Spleen (tissue), 11 donors: Measurements from ENCODE around the gene IFI35. TPM values are rescaled to one million over a fixed set of nuclear protein-coding genes. Genes with fewer than 3 reads are reported as not detected.

Experiments used
- DNase-seq: peaks from one replicate; pipeline ENCODE4 v3.0.0-alpha.2; 2020
- H3K27ac ChIP-seq, 8 donors: fragments of 200-600 bp; sonication (generic) in 7 of 8; 1 replicate in 4 of 8; 2 replicates in 4 of 8; pipeline versions ENCODE4 v1.5.0 to v1.8.0; 2016 to 2021; ENCODE audit warnings: inconsistent platforms in 4 of 8, mild to moderate bottlenecking in 4 of 8, moderate library complexity in 1 of 8
- H3K27me3 ChIP-seq, 7 donors: fragments of 200-600 bp; sonication (generic) in 6 of 7; replicated peaks in 1 of 7; 1 replicate in 4 of 7; 2 replicates in 3 of 7; pipeline versions ENCODE4 v1.5.0 to v1.8.0; 2016 to 2021; ENCODE audit warnings: inconsistent platforms in 3 of 7, mild to moderate bottlenecking in 1 of 7
- H3K36me3 ChIP-seq, 6 donors: fragments of 200-600 bp; sonication (generic) in 5 of 6; 1 replicate in 4 of 6; 2 replicates in 2 of 6; pipeline versions ENCODE4 v1.5.0 to v1.8.0; 2016 to 2021; ENCODE audit warnings: inconsistent platforms in 2 of 6
- H3K4me1 ChIP-seq, 6 donors: fragments of 200-600 bp; sonication (generic) in 5 of 6; 1 replicate in 3 of 6; 2 replicates in 3 of 6; pipeline versions ENCODE4 v1.5.0 to v1.8.0; 2016 to 2021; ENCODE audit warnings: inconsistent platforms in 3 of 6
- H3K4me3 ChIP-seq, 8 donors: fragments of 200-600 bp; sonication (generic) in 7 of 8; 1 replicate in 4 of 8; 2 replicates in 4 of 8; pipeline versions ENCODE4 v1.5.0 to v1.8.0; 2016 to 2021; ENCODE audit warnings: inconsistent platforms in 4 of 8, mild to moderate bottlenecking in 4 of 8, moderate library complexity in 2 of 8
- H3K9me3 ChIP-seq, 8 donors: fragments of 200-600 bp; sonication (generic) in 7 of 8; 1 replicate in 4 of 8; 2 replicates in 4 of 8; pipeline versions ENCODE4 v1.5.0 to v1.8.0; 2016 to 2021; ENCODE audit warnings: inconsistent platforms in 4 of 8
- POLR2A ChIP-seq, 3 donors: fragments of 450-650 bp; IDR thresholded peaks; one replicate each; pipeline ENCODE4 v1.5.1; 2017; ENCODE audit warnings: antibody characterized with exemption in 3 of 3, mild to moderate bottlenecking in 1 of 3
- POLR2AphosphoS5 ChIP-seq, 3 donors: sonication (generic); formaldehyde crosslinking; IDR thresholded peaks; one replicate each; pipeline ENCODE4 v1.5.1; 2017; ENCODE audit warnings: antibody characterized with exemption in 3 of 3
- WGBS, 5 donors: extraction: QIAGEN DNeasy Blood & Tissue Kit in 3 of 5; methylation state at CpG; one replicate each; pipeline versions ENCODE4 v1.1.5 to v1.1.7; 2013 to 2018; 5-methylcytosine and 5-hydroxymethylcytosine counted together
- intact Hi-C: fragments of 100-400 bp; cut with DNase I; formaldehyde crosslinking; loops from one replicate; pipeline ENCODE4 v1.15.0; 2023; ENCODE audit warnings: low total_unique reads
- polyA plus RNA-seq, 3 donors: library from polyadenylated mRNA; stranded (reverse); fragments of 200-250 nt; gene quantifications; one replicate each; pipeline ENCODE4 v1.2.1, GENCODE V29; 2013
- total RNA-seq, 7 donors: library from RNA; depleted of rRNA in 3 of 7; stranded (reverse); fragments of >200 nt in 3 of 7; fragmentation: NEBNext Ultra II Directional in 4 of 7; extraction: Animal tissue kit (Norgen Biotek cat#: 25700) in 4 of 7; gene quantifications; one replicate each; pipeline versions ENCODE4 v1.1.0 to v1.2.1, GENCODE V29; 2016 to 2021
- TF ChIP-seq, protein P1 (sequence below), 11 experiments: fragments of 200-600 bp in 7 of 11; fragments of 450-650 bp in 4 of 11; sonication (generic) in 4 of 11; IDR thresholded peaks in 8 of 11; conservative IDR thresholded peaks in 3 of 11; 1 replicate in 7 of 11; 2 replicates in 4 of 11; pipeline versions ENCODE4 v1.4.0 to v1.8.0; 2016 to 2021; ENCODE audit warnings: antibody characterized with exemption in 11 of 11, inconsistent platforms in 4 of 11, mild to moderate bottlenecking in 1 of 11
- donor health status: healthy with polysubstance abuse.
- donor health status: DM: no; HTN: no; CAD: no; lungs with moderate emphysema.
- donor health status: DM: no; HTN: no; CAD: no.
- donor health status: Bipolar disorder and iron deficiency.
- donor health status: healthy.
- donor health status: DM: no; HTN: no; CAD: no.
- donor health status: DM: yes; HTN: yes; CAD: no.

IFI35 gene
- total and polyA plus RNA-seq, 10 donors: 38.0 to 64.8 (median 49.9) TPM

DNA sequence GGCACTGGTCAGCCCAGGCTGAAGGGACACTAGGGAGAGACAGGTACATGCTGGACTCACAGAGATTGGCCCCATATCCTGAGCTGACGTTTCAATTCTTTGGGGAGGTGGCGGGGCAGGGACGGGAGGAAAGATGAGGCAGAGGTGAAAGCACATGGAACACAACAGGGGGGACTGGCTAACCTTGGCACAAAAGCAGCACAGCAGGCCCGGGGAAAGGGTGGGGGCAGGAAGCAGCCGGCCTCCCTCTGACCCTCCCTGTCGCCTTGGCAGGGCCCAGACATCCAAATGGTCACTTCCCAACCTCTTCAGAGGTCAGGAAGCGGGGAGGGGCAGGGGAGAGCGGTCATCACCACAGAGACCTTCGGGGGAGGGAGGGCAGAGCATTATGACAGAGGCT lies 9.0 kb downstream of the IFI35 start:
- peak; percentile 87 to 90 (median 90) for TF ChIP-seq POLR2AphosphoS5 (IDR thresholded peaks at IDR 0.05)
- TF ChIP-seq, protein P1, sequence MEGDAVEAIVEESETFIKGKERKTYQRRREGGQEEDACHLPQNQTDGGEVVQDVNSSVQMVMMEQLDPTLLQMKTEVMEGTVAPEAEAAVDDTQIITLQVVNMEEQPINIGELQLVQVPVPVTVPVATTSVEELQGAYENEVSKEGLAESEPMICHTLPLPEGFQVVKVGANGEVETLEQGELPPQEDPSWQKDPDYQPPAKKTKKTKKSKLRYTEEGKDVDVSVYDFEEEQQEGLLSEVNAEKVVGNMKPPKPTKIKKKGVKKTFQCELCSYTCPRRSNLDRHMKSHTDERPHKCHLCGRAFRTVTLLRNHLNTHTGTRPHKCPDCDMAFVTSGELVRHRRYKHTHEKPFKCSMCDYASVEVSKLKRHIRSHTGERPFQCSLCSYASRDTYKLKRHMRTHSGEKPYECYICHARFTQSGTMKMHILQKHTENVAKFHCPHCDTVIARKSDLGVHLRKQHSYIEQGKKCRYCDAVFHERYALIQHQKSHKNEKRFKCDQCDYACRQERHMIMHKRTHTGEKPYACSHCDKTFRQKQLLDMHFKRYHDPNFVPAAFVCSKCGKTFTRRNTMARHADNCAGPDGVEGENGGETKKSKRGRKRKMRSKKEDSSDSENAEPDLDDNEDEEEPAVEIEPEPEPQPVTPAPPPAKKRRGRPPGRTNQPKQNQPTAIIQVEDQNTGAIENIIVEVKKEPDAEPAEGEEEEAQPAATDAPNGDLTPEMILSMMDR (IDR thresholded peaks at IDR 0.05 in 8 of 11, conservative IDR thresholded peaks at IDR 0.05 in 3 of 11): no peak
- peak; percentile 85 for DNase-seq
- intact Hi-C loops: no loop called here
- peaks cover 27 to 96% (median 69%) of the 10 kb centered on the region in 6 donors for H3K4me1 ChIP-seq
- no peaks in the 10 kb centered on the region for H3K9me3 ChIP-seq
- WGBS, 5 donors: 39 to 74% (median 54%) methylated on average over 8 to 9 of the region's 9 CpGs
- peaks cover 0 to 77% (median 31%) of the 10 kb centered on the region in 6 donors for H3K36me3 ChIP-seq
- H3K27ac ChIP-seq: peak overlapping the region; percentile 13 to 75 (median 60)
- no peak overlapping the region for H3K4me3 ChIP-seq
- H3K27me3 ChIP-seq: no peaks in the 10 kb centered on the region

DNA sequence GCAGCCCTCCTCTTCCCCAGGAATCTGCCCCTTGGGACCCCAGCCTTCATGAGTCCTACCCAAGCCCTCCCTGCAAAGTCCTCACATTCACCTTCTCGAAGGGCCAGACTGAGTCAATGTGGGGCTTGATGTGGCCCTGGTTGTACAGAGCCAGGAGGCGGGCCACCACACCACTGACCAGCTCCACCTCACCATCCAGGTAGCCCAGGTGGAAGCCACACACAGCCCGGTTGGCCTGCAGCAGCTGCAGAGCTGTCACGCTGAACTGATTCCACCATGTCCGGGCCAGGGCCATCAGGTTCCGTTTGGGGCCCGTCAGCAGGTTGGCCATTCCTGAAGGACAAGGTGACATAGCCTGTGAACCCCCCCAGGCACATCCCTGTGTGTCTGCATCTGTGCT lies 9.6 kb downstream of the IFI35 start:
- WGBS, 5 donors: 88 to 92% (median 90%) methylated on average over 7 of the region's 7 CpGs; no CpG with 5 or more reads in 1 of the 5 donors

DNA sequence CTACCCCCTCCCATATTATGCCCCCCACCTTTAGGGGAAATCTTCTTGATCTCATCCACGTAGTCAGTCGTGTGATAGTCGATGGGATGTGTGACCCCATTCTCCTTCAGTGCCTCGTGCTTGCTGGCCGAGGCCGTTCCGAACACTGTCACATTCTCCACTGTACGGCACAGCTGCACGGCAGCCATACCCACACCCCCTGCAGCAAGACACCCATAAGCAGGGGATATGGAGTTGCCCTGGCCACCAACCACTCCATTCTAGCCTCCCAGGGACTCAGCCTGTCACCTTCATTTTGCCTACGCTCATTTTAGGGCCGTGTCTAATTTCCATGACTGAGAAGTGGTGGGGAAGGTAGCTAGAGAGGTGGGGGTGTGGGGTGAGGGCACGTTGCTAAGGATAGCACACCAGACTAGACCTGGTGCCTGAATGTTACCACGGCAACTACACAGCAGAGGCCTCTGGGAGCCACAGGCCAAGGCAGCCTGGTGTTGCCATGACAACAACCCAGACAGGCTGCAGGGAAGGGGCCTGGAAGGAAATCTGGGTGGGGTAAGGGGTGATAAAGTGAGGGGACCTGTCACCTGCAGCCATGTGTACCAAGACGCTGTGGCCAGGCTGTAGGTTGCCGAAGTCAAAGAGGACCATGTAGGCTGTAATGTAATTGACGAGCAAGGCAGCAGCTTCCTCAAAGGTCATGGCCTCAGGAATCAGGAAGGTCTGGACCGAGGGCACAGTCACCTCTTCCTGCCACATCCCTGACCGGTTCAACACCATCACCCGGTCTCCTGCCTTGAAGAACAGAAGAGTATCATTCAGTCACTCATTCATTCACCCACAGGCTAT lies 11.6 kb downstream of the IFI35 start:
- Histone ChIP-seq H3K4me1 (peaks cover 33 to 92% (median 70%) of the 10 kb centered on the region in 6 donors), H3K27ac (peak overlapping the region in 5 of 8 donors; percentile 80 to 87 (median 83)), H3K36me3 (peaks cover 0 to 51% (median 14%) of the 10 kb centered on the region in 6 donors), H3K27me3 (no peaks in the 10 kb centered on the region), H3K9me3 (no peaks in the 10 kb centered on the region), H3K4me3 (no peak overlapping the region)
- 62 to 70% (median 67%) methylated on average over 19 of the region's 19 CpGs for WGBS, 5 donors
- intact Hi-C loops: no loop called here
- TF ChIP-seq, protein P1 (IDR thresholded peaks at IDR 0.05 in 8 of 11, conservative IDR thresholded peaks at IDR 0.05 in 3 of 11): no peak
- peak; percentile 13 to 59 (median 25) for TF ChIP-seq POLR2AphosphoS5 (IDR thresholded peaks at IDR 0.05)
- no peak for DNase-seq

More for the DNA sequence above, 9.6 kb downstream of the IFI35 start:
- peak in 1 of 3 donors; percentile 7 for TF ChIP-seq POLR2AphosphoS5 (IDR thresholded peaks at IDR 0.05)
- TF ChIP-seq, protein P1 (IDR thresholded peaks at IDR 0.05 in 8 of 11, conservative IDR thresholded peaks at IDR 0.05 in 3 of 11): no peak
- H3K4me3 ChIP-seq: no peak overlapping the region
- no peaks in the 10 kb centered on the region for H3K27me3 ChIP-seq
- H3K4me1 ChIP-seq: peaks cover 27 to 96% (median 69%) of the 10 kb centered on the region in 6 donors
- peak overlapping the region in 7 of 8 donors; percentile 9 to 75 (median 59) for H3K27ac ChIP-seq
- H3K9me3 ChIP-seq: no peaks in the 10 kb centered on the region
- peaks cover 0 to 71% (median 31%) of the 10 kb centered on the region in 6 donors for H3K36me3 ChIP-seq
- no peak for DNase-seq
- intact Hi-C loops: no loop called here

DNA sequence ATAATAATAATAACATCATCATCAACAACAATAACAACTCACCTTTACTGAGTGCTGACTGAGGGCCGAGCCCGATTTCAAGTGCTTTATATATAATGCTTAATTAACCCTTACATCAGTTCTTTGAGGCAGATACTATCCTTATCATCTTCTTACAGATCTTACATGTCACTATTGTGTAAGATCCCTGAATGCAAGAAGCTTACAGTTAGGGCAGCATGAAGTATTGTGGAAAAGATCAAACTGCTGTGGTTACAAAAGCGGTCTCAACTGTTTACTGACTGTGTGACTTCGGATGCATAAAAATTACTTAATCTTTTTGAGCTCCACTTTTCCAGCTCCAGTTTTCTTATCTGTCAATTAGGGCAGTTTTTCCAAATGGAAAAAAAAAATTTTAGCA lies 12.3 kb downstream of the IFI35 start:
- Histone ChIP-seq H3K27me3 (no peaks in the 10 kb centered on the region), H3K27ac (peak overlapping the region in 5 of 8 donors; percentile 80 to 87 (median 83)), H3K4me1 (peaks cover 33 to 92% (median 71%) of the 10 kb centered on the region in 6 donors), H3K36me3 (peaks cover 0 to 44% (median 7%) of the 10 kb centered on the region in 6 donors), H3K9me3 (no peaks in the 10 kb centered on the region), H3K4me3 (no peak overlapping the region)
- 27 to 47% (median 38%) methylated on average over 4 of the region's 4 CpGs for WGBS, 5 donors
- no peak for DNase-seq
- intact Hi-C loops: no loop called here
- TF ChIP-seq, protein P1 (IDR thresholded peaks at IDR 0.05 in 8 of 11, conservative IDR thresholded peaks at IDR 0.05 in 3 of 11): no peak
- TF ChIP-seq POLR2AphosphoS5 (IDR thresholded peaks at IDR 0.05) (no peak), POLR2A (IDR thresholded peaks at IDR 0.05) (no peak)
